ENCODE measurements around the gene RAD21L1.

DNA sequence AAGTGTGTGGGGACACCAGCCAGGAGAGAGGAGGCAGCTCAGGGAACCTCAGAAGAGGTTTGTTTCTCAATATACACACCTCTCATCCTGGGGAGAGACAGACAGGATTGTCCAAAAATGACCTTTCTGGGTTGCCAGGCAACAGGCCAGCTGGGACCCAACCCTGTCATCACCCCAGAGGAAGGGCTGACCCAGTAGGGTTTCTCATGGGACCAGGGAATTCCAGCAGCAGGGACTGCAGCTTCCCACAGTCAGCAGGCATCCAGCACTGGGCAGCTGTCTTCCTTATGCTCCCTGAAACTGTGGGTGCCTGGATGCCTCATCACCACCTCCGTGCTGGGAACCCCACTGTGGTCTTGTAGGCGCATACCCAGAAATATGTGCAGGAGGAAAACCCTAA lies 21.3 kb upstream of the RAD21L1 start:
- TF ChIP-seq, protein P1, sequence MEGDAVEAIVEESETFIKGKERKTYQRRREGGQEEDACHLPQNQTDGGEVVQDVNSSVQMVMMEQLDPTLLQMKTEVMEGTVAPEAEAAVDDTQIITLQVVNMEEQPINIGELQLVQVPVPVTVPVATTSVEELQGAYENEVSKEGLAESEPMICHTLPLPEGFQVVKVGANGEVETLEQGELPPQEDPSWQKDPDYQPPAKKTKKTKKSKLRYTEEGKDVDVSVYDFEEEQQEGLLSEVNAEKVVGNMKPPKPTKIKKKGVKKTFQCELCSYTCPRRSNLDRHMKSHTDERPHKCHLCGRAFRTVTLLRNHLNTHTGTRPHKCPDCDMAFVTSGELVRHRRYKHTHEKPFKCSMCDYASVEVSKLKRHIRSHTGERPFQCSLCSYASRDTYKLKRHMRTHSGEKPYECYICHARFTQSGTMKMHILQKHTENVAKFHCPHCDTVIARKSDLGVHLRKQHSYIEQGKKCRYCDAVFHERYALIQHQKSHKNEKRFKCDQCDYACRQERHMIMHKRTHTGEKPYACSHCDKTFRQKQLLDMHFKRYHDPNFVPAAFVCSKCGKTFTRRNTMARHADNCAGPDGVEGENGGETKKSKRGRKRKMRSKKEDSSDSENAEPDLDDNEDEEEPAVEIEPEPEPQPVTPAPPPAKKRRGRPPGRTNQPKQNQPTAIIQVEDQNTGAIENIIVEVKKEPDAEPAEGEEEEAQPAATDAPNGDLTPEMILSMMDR (IDR thresholded peaks at IDR 0.05) = no peak
- TF ChIP-seq POLR2A (IDR thresholded peaks at IDR 0.05) = no peak
